Prostate gland (tissue), 2 donors: Measurements from ENCODE around the gene TUG1.

Experiments used
- CTCF ChIP-seq, 4 experiments: fragments of 200-600 bp in 2 of 4; fragments of 450-650 bp in 2 of 4; sonication (generic) in 2 of 4; IDR thresholded peaks; 1 replicate in 3 of 4; 2 replicates in 1 of 4; pipeline ENCODE4 v1.5.1; 2016 to 2019; ENCODE audit warnings: antibody characterized with exemption in 4 of 4, mild to moderate bottlenecking in 2 of 4, moderate library complexity in 2 of 4
- POLR2A ChIP-seq: fragments of 450-650 bp; IDR thresholded peaks from one replicate; pipeline ENCODE4 v1.6.1; 2016; ENCODE audit warnings: antibody characterized with exemption, mild to moderate bottlenecking

- TF ChIP-seq CTCF (IDR thresholded peaks at IDR 0.05) = peak in 1 of 4 experiments; percentile 23
- TF ChIP-seq POLR2A = peak; percentile 95
These were observed at the start of gene TUG1 for GRCh38 chr22:30968924-30969531.
